ENCODE results near the gene USP16.

GRCh38 chr21:28979092-28979491 is 45.4 kb upstream of the USP16 start:
- TF ChIP-seq EZH2phosphoT487 (IDR thresholded peaks at IDR 0.05; ENCODE audit: insufficient read depth, low read depth) = no peak
- TF ChIP-seq EZH2 (IDR thresholded peaks at IDR 0.05; ENCODE audit: insufficient read depth, poor library complexity, severe bottlenecking) = no peak

Data from GM23248 (cell line).